OCI-LY7 (cell line): Measurements from ENCODE around the gene PRKG1. TPM values are rescaled to one million over a fixed set of nuclear protein-coding genes. Genes with fewer than 3 reads are reported as not detected.

Experiments used
- BruUV-seq: library from RNA; stranded (reverse); fragments of 400-500 nt; replicated peaks from 2 replicates; lab custom pipeline; 2021; lab: Mats Ljungman, UMichigan
- CTCF ChIA-PET: fragments of 300-600 bp; sonication (Branson Sonifier 250); formaldehyde crosslinking; loops from one replicate; lab custom pipeline; 2022; ENCODE audit warnings: antibody characterized with exemption; ENCODE audit not compliant: unreplicated experiment; lab: Charles Lee
- POLR2A ChIA-PET: fragments of 300-600 bp; sonication (Branson Sonifier 250); formaldehyde crosslinking; loops from one replicate; lab custom pipeline; 2022; ENCODE audit warnings: antibody characterized with exemption; lab: Charles Lee
- DNase-seq: peaks from one replicate; pipeline ENCODE4 v3.0.0-alpha.2; 2015; ENCODE audit warnings: low spot score
- H2AFZ ChIP-seq: fragments of 200-600 bp; sonication (generic), shearing (Covaris generic); 2 replicates; pipeline ENCODE4 v1.6.1; 2014; ENCODE audit warnings: mild to moderate bottlenecking, antibody characterized with exemption, low read length, moderate library complexity
- H3K27ac ChIP-seq: fragments of 200-600 bp; sonication (generic); 2 replicates; pipeline ENCODE4 v1.5.1; 2014; ENCODE audit warnings: mixed run types, low read depth, mild to moderate bottlenecking, moderate library complexity, low read length, inconsistent platforms; ENCODE audit not compliant: poor library complexity, severe bottlenecking
- H3K36me3 ChIP-seq: fragments of 200-600 bp; sonication (generic); 2 replicates; pipeline ENCODE4 v1.6.1; 2014; ENCODE audit warnings: mild to moderate bottlenecking, antibody characterized with exemption, low read length, moderate library complexity, mixed read lengths; ENCODE audit not compliant: insufficient read depth
- H3K4me1 ChIP-seq: fragments of 200-600 bp; sonication (generic); 2 replicates; pipeline ENCODE4 v1.5.1; 2014; ENCODE audit warnings: mild to moderate bottlenecking, low read length; ENCODE audit not compliant: insufficient read depth, poor library complexity, severe bottlenecking
- H3K4me2 ChIP-seq: fragments of 200-600 bp; sonication (generic); 2 replicates; pipeline ENCODE4 v1.6.1; 2014; ENCODE audit warnings: mild to moderate bottlenecking, low read length
- H3K4me3 ChIP-seq: fragments of 200-600 bp; sonication (generic); 2 replicates; pipeline ENCODE4 v1.5.1; 2014; ENCODE audit warnings: mild to moderate bottlenecking, low read depth, low read length; ENCODE audit not compliant: poor library complexity, severe bottlenecking
- H3K79me2 ChIP-seq: fragments of 200-600 bp; sonication (generic); 2 replicates; pipeline ENCODE4 v1.6.1; 2016; ENCODE audit warnings: low read depth, mild to moderate bottlenecking, low read length, moderate library complexity, mixed read lengths; ENCODE audit not compliant: insufficient read depth
- H3K9me2 ChIP-seq: fragments of 200-600 bp; sonication (generic); 2 replicates; pipeline ENCODE4 v1.6.1; 2016; ENCODE audit warnings: mild to moderate bottlenecking, low read length, mixed read lengths; ENCODE audit not compliant: insufficient read depth
- H3K9me3 ChIP-seq: fragments of 200-600 bp; sonication (generic); 2 replicates; pipeline ENCODE4 v1.6.1; 2014; ENCODE audit warnings: mild to moderate bottlenecking, mixed run types, low read length, mixed read lengths
- H4K20me1 ChIP-seq: fragments of 200-600 bp; sonication (generic); 2 replicates; pipeline ENCODE4 v1.6.1; 2014; ENCODE audit warnings: mild to moderate bottlenecking, antibody characterized with exemption, low read length, moderate library complexity, mixed read lengths; ENCODE audit not compliant: insufficient read depth
- EZH2phosphoT487 ChIP-seq: fragments of 200-600 bp; sonication (generic); IDR thresholded peaks from 2 replicates; pipeline ENCODE4 v1.6.1; 2018; ENCODE audit warnings: low read depth, borderline replicate concordance, mild to moderate bottlenecking, mixed run types, antibody characterized with exemption, low read length, moderate library complexity, mixed read lengths
- intact Hi-C: fragments of 100-400 bp; cut with micrococcal nuclease; formaldehyde crosslinking; loops from one replicate; pipeline ENCODE4 v1.10.0; 2022; ENCODE audit not compliant: unreplicated experiment
- total RNA-seq, 2 experiments: library from RNA; depleted of rRNA in 1 of 2; stranded (reverse); fragments of >200 nt in 1 of 2; shearing (Covaris generic) in 1 of 2; gene quantifications; 2 replicates each; pipeline ENCODE4 v1.2.3, GENCODE V29; 2014 to 2022
- TF ChIP-seq, protein P1 (sequence below): fragments of 200-600 bp; sonication (generic); conservative IDR thresholded peaks from 2 replicates; pipeline ENCODE4 v1.5.1; 2014; ENCODE audit warnings: mild to moderate bottlenecking, antibody characterized with exemption, low read length, moderate library complexity, mixed read lengths

PRKG1 gene
- total RNA-seq, 2 experiments from 2014 or later = not detected

DNA sequence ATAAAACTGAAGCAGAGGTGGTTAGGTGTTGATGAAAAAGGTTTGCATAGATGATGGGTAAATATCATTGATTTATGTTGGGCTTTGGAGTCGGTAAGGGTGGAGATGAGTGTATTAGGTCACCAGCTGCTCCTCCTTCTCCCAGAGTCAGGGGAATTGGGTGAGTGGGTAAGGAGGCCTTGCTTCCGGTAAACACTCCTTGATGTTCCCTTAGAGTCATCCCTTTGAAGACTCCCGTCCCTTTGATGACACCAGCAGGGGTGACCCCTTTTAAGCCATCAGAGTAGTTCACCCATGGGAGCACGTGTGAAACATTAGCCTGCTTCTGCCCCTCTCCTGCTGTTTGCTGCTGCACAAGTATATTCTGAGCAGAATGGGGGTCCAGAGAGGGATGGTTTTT, 1147.6 kb downstream of the PRKG1 start:
- H3K27ac ChIP-seq = no peak overlapping the region
- no peaks in the 10 kb centered on the region for H3K9me2 ChIP-seq
- H3K79me2 ChIP-seq = no peaks in the 10 kb centered on the region
- H2AFZ ChIP-seq = no peak overlapping the region
- ChIA-PET CTCF (no interaction called here), POLR2A (no interaction called here)
- peaks cover 9% of the 10 kb centered on the region for H3K4me1 ChIP-seq
- no peak for DNase-seq
- TF ChIP-seq EZH2phosphoT487 = no peak
- TF ChIP-seq, protein P1, sequence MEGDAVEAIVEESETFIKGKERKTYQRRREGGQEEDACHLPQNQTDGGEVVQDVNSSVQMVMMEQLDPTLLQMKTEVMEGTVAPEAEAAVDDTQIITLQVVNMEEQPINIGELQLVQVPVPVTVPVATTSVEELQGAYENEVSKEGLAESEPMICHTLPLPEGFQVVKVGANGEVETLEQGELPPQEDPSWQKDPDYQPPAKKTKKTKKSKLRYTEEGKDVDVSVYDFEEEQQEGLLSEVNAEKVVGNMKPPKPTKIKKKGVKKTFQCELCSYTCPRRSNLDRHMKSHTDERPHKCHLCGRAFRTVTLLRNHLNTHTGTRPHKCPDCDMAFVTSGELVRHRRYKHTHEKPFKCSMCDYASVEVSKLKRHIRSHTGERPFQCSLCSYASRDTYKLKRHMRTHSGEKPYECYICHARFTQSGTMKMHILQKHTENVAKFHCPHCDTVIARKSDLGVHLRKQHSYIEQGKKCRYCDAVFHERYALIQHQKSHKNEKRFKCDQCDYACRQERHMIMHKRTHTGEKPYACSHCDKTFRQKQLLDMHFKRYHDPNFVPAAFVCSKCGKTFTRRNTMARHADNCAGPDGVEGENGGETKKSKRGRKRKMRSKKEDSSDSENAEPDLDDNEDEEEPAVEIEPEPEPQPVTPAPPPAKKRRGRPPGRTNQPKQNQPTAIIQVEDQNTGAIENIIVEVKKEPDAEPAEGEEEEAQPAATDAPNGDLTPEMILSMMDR = no peak
- no TSS peak for BruUV-seq
- intact Hi-C loops = no loop called here
- H3K36me3 ChIP-seq = no peaks in the 10 kb centered on the region
- no peak overlapping the region for H3K4me2 ChIP-seq
- H3K9me3 ChIP-seq = no peaks in the 10 kb centered on the region
- H3K4me3 ChIP-seq = no peak overlapping the region
- H4K20me1 ChIP-seq = no peaks in the 10 kb centered on the region

DNA sequence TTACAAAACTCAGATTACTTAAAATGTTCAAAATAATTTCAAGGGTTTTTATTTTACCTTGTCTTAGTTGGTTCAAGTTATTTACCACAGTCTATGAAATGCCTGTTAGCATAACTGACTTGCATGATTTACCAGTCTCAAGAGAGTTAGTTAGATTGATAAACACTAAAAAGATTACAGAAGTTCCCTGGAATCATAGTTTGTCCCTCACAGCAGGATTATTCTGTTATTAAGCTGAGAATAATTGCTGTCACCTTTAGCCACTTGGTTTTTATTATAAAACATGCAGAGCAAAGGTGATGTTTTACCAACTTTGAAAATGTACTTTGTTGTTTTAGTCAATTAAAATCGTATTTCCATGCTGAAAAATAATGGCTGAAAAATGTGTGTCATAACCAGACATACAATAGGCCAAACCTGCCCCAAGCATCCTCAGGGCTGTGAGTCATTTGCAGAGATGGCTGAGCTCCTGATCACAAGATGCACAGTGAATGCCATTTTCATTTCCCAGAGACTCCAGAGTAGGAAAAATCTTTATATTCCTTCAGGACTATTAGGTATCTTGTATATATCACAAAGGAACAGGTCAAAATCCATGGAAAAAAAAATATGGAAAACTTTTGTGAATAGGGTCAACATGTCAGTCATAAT, 1152.0 kb downstream of the PRKG1 start:
- no peaks in the 10 kb centered on the region for H3K79me2 ChIP-seq
- H3K27ac ChIP-seq = no peak overlapping the region
- ChIA-PET POLR2A (no interaction called here), CTCF (no interaction called here)
- H3K9me3 ChIP-seq = no peaks in the 10 kb centered on the region
- no peak for DNase-seq
- H3K36me3 ChIP-seq = no peaks in the 10 kb centered on the region
- no peak overlapping the region for H3K4me3 ChIP-seq
- no peak overlapping the region for H2AFZ ChIP-seq
- BruUV-seq = no TSS peak
- H3K9me2 ChIP-seq = no peaks in the 10 kb centered on the region
- TF ChIP-seq EZH2phosphoT487 = no peak
- TF ChIP-seq, protein P1 = no peak
- intact Hi-C loops = no loop called here
- H3K4me1 ChIP-seq = no peaks in the 10 kb centered on the region
- no peak overlapping the region for H3K4me2 ChIP-seq
- H4K20me1 ChIP-seq = no peaks in the 10 kb centered on the region

DNA sequence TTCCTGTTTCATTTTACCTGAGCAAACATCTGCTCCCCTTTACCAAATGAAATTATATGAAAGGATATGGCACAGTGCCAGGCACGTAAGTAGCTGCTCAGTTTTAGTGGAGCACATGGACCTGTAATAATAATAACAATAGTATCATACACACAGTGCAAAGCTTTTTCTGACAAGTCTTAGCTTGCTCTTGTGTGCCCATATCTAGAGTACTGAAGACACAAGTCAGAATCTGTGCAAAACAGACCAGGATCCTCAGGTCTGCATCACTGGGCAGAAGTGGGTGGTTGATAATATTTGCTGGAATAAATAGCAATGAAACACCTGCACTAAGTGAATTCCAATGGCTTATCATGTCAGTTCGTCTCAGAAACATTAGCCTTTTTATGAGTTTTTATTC, 1154.3 kb downstream of the PRKG1 start:
- Histone ChIP-seq H3K4me2 (no peak overlapping the region), H3K27ac (no peak overlapping the region), H4K20me1 (no peaks in the 10 kb centered on the region), H3K9me2 (no peaks in the 10 kb centered on the region), H3K36me3 (no peaks in the 10 kb centered on the region), H3K9me3 (no peaks in the 10 kb centered on the region), H3K4me3 (no peak overlapping the region), H3K79me2 (no peaks in the 10 kb centered on the region), H3K4me1 (no peaks in the 10 kb centered on the region), H2AFZ (no peak overlapping the region)
- DNase-seq = no peak
- ChIA-PET CTCF (no interaction called here), POLR2A (interaction anchor here (0.7 kb wide), 1 partner anchor 45 kb away, joined by 4 read pairs; no protein-coding TSS in a partner anchor)
- intact Hi-C loops = no loop called here
- BruUV-seq = no TSS peak
- no peak for TF ChIP-seq EZH2phosphoT487
- TF ChIP-seq, protein P1 = no peak
